ENCODE measurements around the gene CALCOCO2. TPM values are rescaled to one million over a fixed set of nuclear protein-coding genes. Genes with fewer than 3 reads are reported as not detected.

Gene CALCOCO2
- total and polyA plus RNA-seq, 10 of the 15 experiments (the other 5 are each of a cell fraction or from before 2014, with no cell fraction given) = 20.2 to 138 (median 53.1) TPM

DNA sequence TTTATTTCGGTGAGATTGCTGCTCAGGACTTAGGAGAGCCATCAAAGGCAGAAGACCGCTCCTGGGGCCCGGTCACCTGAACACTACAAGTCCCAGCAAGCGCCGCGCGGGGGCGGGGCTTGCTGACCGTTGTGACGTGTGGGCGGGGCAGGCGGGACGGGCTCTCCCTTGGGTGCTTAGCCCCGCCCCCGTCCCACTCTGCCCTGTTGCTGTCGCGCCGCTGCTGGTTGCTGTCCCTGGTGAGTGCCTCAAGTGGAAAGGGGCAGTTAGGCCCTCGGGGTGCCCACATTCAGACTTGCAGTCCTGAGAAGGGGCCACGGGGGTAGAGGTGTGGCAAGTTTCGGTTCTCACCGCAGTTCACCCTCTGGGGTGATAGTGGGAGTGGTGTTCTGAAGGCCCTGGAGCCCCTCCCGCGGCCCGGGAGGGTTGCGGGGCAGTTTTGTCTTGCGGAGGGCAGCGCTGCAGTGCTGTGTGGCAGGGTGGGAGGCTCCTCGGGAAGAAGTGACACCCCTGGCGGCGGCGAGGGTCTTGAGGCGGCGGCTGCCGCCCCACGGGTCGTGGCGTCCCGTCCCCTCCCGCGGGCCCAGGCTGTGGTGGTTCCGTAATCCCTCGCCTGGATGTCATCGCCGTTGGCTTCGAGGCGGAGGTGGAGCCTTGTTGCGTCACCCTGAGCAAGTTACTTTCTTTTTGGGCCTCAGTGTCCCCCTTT lies at the start of gene CALCOCO2 (continued):
- TF ChIP-seq, protein P1, sequence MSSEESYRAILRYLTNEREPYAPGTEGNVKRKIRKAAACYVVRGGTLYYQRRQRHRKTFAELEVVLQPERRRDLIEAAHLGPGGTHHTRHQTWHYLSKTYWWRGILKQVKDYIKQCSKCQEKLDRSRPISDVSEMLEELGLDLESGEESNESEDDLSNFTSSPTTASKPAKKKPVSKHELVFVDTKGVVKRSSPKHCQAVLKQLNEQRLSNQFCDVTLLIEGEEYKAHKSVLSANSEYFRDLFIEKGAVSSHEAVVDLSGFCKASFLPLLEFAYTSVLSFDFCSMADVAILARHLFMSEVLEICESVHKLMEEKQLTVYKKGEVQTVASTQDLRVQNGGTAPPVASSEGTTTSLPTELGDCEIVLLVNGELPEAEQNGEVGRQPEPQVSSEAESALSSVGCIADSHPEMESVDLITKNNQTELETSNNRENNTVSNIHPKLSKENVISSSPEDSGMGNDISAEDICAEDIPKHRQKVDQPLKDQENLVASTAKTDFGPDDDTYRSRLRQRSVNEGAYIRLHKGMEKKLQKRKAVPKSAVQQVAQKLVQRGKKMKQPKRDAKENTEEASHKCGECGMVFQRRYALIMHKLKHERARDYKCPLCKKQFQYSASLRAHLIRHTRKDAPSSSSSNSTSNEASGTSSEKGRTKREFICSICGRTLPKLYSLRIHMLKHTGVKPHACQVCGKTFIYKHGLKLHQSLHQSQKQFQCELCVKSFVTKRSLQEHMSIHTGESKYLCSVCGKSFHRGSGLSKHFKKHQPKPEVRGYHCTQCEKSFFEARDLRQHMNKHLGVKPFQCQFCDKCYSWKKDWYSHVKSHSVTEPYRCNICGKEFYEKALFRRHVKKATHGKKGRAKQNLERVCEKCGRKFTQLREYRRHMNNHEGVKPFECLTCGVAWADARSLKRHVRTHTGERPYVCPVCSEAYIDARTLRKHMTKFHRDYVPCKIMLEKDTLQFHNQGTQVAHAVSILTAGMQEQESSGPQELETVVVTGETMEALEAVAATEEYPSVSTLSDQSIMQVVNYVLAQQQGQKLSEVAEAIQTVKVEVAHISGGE (CRISPR knock-in tag; IDR thresholded peaks at IDR 0.05) = no peak
- TF ChIP-seq, protein P2, sequence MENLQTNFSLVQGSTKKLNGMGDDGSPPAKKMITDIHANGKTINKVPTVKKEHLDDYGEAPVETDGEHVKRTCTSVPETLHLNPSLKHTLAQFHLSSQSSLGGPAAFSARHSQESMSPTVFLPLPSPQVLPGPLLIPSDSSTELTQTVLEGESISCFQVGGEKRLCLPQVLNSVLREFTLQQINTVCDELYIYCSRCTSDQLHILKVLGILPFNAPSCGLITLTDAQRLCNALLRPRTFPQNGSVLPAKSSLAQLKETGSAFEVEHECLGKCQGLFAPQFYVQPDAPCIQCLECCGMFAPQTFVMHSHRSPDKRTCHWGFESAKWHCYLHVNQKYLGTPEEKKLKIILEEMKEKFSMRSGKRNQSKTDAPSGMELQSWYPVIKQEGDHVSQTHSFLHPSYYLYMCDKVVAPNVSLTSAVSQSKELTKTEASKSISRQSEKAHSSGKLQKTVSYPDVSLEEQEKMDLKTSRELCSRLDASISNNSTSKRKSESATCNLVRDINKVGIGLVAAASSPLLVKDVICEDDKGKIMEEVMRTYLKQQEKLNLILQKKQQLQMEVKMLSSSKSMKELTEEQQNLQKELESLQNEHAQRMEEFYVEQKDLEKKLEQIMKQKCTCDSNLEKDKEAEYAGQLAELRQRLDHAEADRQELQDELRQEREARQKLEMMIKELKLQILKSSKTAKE (IDR thresholded peaks at IDR 0.05; ENCODE audit: low read depth, poor library complexity, severe bottlenecking) = no peak
- TF ChIP-seq PML (IDR thresholded peaks at IDR 0.05; ENCODE audit: low read length) (no peak), KAT2A (conservative IDR thresholded peaks at IDR 0.05; ENCODE audit: control insufficient read depth, low read depth, low read length) (no peak), EED (IDR thresholded peaks at IDR 0.05; ENCODE audit: low read depth) (peak; percentile 33; the same call in 1 of the 2 replicates), CREB1 (IDR thresholded peaks at IDR 0.05; ENCODE audit: low read depth) (peak; percentile 94), NR2C1 (IDR thresholded peaks at IDR 0.05) (peak; percentile 67), BRCA1 (IDR thresholded peaks at IDR 0.05; ENCODE audit: low read depth, low read length) (no peak), ASH2L (IDR thresholded peaks at IDR 0.05; ENCODE audit: borderline replicate concordance, low read depth) (no peak), HDGF (IDR thresholded peaks at IDR 0.05) (peak; percentile 70; the same call in 1 of the 2 replicates), TARDBP (IDR thresholded peaks at IDR 0.05; ENCODE audit: borderline replicate concordance) (0 out of 2 replicates have a peak, but pooled peaks have one; percentile 84), ZBED1 (IDR thresholded peaks at IDR 0.05; ENCODE audit: borderline replicate concordance) (no peak)
- TF ChIP-seq, protein P3, sequence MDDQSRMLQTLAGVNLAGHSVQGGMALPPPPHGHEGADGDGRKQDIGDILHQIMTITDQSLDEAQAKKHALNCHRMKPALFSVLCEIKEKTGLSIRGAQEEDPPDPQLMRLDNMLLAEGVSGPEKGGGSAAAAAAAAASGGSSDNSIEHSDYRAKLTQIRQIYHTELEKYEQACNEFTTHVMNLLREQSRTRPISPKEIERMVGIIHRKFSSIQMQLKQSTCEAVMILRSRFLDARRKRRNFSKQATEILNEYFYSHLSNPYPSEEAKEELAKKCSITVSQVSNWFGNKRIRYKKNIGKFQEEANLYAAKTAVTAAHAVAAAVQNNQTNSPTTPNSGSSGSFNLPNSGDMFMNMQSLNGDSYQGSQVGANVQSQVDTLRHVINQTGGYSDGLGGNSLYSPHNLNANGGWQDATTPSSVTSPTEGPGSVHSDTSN (IDR thresholded peaks at IDR 0.05; ENCODE audit: insufficient replicate concordance, low read depth, low read length) = no peak
- TF ChIP-seq, protein P4, sequence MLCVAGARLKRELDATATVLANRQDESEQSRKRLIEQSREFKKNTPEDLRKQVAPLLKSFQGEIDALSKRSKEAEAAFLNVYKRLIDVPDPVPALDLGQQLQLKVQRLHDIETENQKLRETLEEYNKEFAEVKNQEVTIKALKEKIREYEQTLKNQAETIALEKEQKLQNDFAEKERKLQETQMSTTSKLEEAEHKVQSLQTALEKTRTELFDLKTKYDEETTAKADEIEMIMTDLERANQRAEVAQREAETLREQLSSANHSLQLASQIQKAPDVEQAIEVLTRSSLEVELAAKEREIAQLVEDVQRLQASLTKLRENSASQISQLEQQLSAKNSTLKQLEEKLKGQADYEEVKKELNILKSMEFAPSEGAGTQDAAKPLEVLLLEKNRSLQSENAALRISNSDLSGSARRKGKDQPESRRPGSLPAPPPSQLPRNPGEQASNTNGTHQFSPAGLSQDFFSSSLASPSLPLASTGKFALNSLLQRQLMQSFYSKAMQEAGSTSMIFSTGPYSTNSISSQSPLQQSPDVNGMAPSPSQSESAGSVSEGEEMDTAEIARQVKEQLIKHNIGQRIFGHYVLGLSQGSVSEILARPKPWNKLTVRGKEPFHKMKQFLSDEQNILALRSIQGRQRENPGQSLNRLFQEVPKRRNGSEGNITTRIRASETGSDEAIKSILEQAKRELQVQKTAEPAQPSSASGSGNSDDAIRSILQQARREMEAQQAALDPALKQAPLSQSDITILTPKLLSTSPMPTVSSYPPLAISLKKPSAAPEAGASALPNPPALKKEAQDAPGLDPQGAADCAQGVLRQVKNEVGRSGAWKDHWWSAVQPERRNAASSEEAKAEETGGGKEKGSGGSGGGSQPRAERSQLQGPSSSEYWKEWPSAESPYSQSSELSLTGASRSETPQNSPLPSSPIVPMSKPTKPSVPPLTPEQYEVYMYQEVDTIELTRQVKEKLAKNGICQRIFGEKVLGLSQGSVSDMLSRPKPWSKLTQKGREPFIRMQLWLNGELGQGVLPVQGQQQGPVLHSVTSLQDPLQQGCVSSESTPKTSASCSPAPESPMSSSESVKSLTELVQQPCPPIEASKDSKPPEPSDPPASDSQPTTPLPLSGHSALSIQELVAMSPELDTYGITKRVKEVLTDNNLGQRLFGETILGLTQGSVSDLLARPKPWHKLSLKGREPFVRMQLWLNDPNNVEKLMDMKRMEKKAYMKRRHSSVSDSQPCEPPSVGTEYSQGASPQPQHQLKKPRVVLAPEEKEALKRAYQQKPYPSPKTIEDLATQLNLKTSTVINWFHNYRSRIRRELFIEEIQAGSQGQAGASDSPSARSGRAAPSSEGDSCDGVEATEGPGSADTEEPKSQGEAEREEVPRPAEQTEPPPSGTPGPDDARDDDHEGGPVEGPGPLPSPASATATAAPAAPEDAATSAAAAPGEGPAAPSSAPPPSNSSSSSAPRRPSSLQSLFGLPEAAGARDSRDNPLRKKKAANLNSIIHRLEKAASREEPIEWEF (IDR thresholded peaks at IDR 0.05; ENCODE audit: insufficient replicate concordance, low read depth, low read length) = no peak
- TF ChIP-seq, protein P5, sequence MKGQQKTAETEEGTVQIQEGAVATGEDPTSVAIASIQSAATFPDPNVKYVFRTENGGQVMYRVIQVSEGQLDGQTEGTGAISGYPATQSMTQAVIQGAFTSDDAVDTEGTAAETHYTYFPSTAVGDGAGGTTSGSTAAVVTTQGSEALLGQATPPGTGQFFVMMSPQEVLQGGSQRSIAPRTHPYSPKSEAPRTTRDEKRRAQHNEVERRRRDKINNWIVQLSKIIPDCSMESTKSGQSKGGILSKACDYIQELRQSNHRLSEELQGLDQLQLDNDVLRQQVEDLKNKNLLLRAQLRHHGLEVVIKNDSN (IDR thresholded peaks at IDR 0.05; ENCODE audit: borderline replicate concordance, extremely low read length, insufficient read depth, low read depth, low read length) = peak; percentile 25
